Measurements from ENCODE around the gene RAC3. TPM values are rescaled to one million over a fixed set of nuclear protein-coding genes. Genes with fewer than 3 reads are reported as not detected.

The RAC3 gene
- total and polyA plus RNA-seq, 9 of the 15 experiments (the other 6 are each of a cell fraction or from before 2014, with no cell fraction given), result 0.23 to 292 (median 118) TPM

- Histone ChIP-seq H2AFZ (ENCODE audit: low read depth, low read length) (peak within 1 kb of the TSS; percentile 99), H3K9me3 (replicated peaks; ENCODE audit: control insufficient read depth, insufficient read depth, low read depth, low read length) (no peaks in the 10 kb centered on the region), H3K36me3 (ENCODE audit: control insufficient read depth, insufficient read depth, low read length) (peaks cover 37% of the 10 kb centered on the region; the same call in 2 of the 3 replicates), H3K4me3 (peak within 1 kb of the TSS; percentile 99), H3K4me2 (ENCODE audit: insufficient read depth, low read length) (peak within 1 kb of the TSS; percentile 91), H3K9ac (ENCODE audit: insufficient read depth in 1 of 2, low read depth in 2 of 2, low read length in 2 of 2) (peak within 1 kb of the TSS; percentile 98 to 100), H3K27ac (ENCODE audit: extremely low read depth, low read depth, low read length) (peak within 1 kb of the TSS; percentile 87), H3K27me3 (ENCODE audit: control insufficient read depth in 2 of 2, insufficient read depth in 2 of 2, low read length in 2 of 2) (no peaks in the 10 kb centered on the region), H3K9me1 (ENCODE audit: control insufficient read depth, insufficient read depth, low read length) (no peaks in the 10 kb centered on the region), H4K20me1 (replicated peaks; ENCODE audit: control insufficient read depth, insufficient read depth, low read length) (no peaks in the 10 kb centered on the region), H3K4me1 (replicated peaks in 1 of 2; ENCODE audit: control insufficient read depth in 2 of 2, insufficient read depth in 2 of 2, low read length in 2 of 2) (peaks cover 3 to 54% of the 10 kb centered on the region in 2 experiments; a peak in 3 of 5 replicates), H3K79me2 (ENCODE audit: control insufficient read depth, insufficient read depth, low read length) (peaks cover 28% of the 10 kb centered on the region)
- ATAC-seq (peak; percentile 81), DNase-seq (ENCODE audit: extremely low read depth in 1 of 4, low spot score in 3 of 4) (peak; percentile 76 to 91 (median 89)), FAIRE-seq (no peak)
- BruUV-seq (replicated peaks), result TSS peak; percentile 97
- ChIA-PET POLR2A (interaction anchor here (1.0 to 3.9 kb wide), 4 partner anchors 11 to 33 kb away, joined by 3 to 24 read pairs (median 5); partner anchors contain the start of gene FASN), CTCF (ENCODE audit: low intra/inter-chr PET ratio) (no interaction called here)
- in situ Hi-C loops (cut with MboI) (no loop called here), intact Hi-C loops (cut with micrococcal nuclease) (no loop called here)
- WGBS (ENCODE audit: insufficient coverage, low coverage, missing lambda C conversion rate), result 27% methylated on average over 59 of the region's 88 CpGs
- no peak for TF ChIP-seq KDM1A (IDR thresholded peaks at IDR 0.05)
- 0 out of 2 replicates have a peak, but pooled peaks have one; percentile 37 for TF ChIP-seq ZNF830 (CRISPR knock-in tag; IDR thresholded peaks at IDR 0.05)
- TF ChIP-seq GMEB1 (CRISPR knock-in tag; IDR thresholded peaks at IDR 0.05), result peak; percentile 88
- TF ChIP-seq STAG1 (CRISPR knock-in tag; IDR thresholded peaks at IDR 0.05; ENCODE audit: borderline replicate concordance), result peak; percentile 39; the same call in 1 of the 2 replicates
- TF ChIP-seq HMBOX1 (IDR thresholded peaks at IDR 0.05), result no peak
- TF ChIP-seq CHD7 (IDR thresholded peaks at IDR 0.05; ENCODE audit: low read depth, low read length), result peak; percentile 25
- TF ChIP-seq BCL6 (CRISPR knock-in tag; IDR thresholded peaks at IDR 0.05), result peak; percentile 54; the same call in 1 of the 2 replicates
These were observed 34.3 kb downstream of the RAC3 start, which contains the start of gene DUS1L for GRCh38 chr17:82065638-82066303. DUS1L (minus strand) TSS chr17:82065804; CDS start chr17:82065059, 745 bp downstream.

Measured in K562 (cell line).